DMS53 treated with DMSO at 0.1 percent for 48 hours (cell line): ENCODE measurements around the gene TMEM106B.
"Not testable (repeated sequence)": the region's sequence is repeated elsewhere in the genome, so short reads cannot be mapped to it uniquely, and the experiment has no call there.

Experiments used
- DNase-seq: peaks from one replicate; lab custom pipeline; 2025; ENCODE audit not compliant: unreplicated experiment; lab: John Stamatoyannopoulos, UW

Gene TMEM106B

GRCh38 chr7:12211054-12211710 lies at the start of gene TMEM106B:
TSS of gene TMEM106B (plus strand) at chr7:12211294. CDS start at chr7:12214811, 3,517 bp downstream.
- peak; percentile 98 for DNase-seq

GRCh38 chr7:12162415-12163113 lies 48.5 kb upstream of the TMEM106B start:
- no peak for DNase-seq

GRCh38 chr7:12168065-12168464 lies 43.0 kb upstream of the TMEM106B start:
- DNase-seq: not testable (repeated sequence)

GRCh38 chr7:12169981-12170820 lies 40.9 kb upstream of the TMEM106B start:
- DNase-seq: peak; percentile 72

- no peak for DNase-seq
Observed at GRCh38 chr7:12173671-12174070, 37.4 kb upstream of the TMEM106B start.

- no peak for DNase-seq
Observed at GRCh38 chr7:12174931-12175330, 36.2 kb upstream of the TMEM106B start.

GRCh38 chr7:12178317-12178716 lies 32.8 kb upstream of the TMEM106B start:
- DNase-seq: no peak

- DNase-seq: no peak
Observed at GRCh38 chr7:12194426-12194825, 16.7 kb upstream of the TMEM106B start.

- no peak for DNase-seq
Observed at GRCh38 chr7:12196386-12196785, 14.7 kb upstream of the TMEM106B start.

- no peak for DNase-seq
Observed at GRCh38 chr7:12199363-12199762, 11.7 kb upstream of the TMEM106B start.

GRCh38 chr7:12207046-12207445 lies 4.0 kb upstream of the TMEM106B start:
- DNase-seq: no peak

- DNase-seq: no peak
Observed at GRCh38 chr7:12209221-12209620, 1.9 kb upstream of the TMEM106B start.

- DNase-seq: peak; percentile 86
Observed at GRCh38 chr7:12210179-12211053, 678 bp upstream of the TMEM106B start.

- DNase-seq: peak; percentile 62
Observed at GRCh38 chr7:12211711-12212485, 804 bp downstream of the TMEM106B start.

GRCh38 chr7:12217311-12217710 lies 6.2 kb downstream of the TMEM106B start:
- DNase-seq: no peak

GRCh38 chr7:12220389-12221046 lies 9.4 kb downstream of the TMEM106B start:
- DNase-seq: peak; percentile 60

- no peak for DNase-seq
Observed at GRCh38 chr7:12221414-12221813, 10.3 kb downstream of the TMEM106B start.

- no peak for DNase-seq
Observed at GRCh38 chr7:12222889-12223579, 11.9 kb downstream of the TMEM106B start.

- not testable (repeated sequence) for DNase-seq
Observed at GRCh38 chr7:12225017-12225416, 13.9 kb downstream of the TMEM106B start.
